ENCODE data around the gene MARS2. TPM values are rescaled to one million over a fixed set of nuclear protein-coding genes. Genes with fewer than 3 reads are reported as not detected.
"Not testable (repeated sequence)": the region's sequence is repeated elsewhere in the genome, so short reads cannot be mapped to it uniquely, and the experiment has no call there.

MARS2 gene
- total RNA-seq, 4 donors from 2014 or later = 9.9 to 14.5 (median 12.3) TPM

DNA sequence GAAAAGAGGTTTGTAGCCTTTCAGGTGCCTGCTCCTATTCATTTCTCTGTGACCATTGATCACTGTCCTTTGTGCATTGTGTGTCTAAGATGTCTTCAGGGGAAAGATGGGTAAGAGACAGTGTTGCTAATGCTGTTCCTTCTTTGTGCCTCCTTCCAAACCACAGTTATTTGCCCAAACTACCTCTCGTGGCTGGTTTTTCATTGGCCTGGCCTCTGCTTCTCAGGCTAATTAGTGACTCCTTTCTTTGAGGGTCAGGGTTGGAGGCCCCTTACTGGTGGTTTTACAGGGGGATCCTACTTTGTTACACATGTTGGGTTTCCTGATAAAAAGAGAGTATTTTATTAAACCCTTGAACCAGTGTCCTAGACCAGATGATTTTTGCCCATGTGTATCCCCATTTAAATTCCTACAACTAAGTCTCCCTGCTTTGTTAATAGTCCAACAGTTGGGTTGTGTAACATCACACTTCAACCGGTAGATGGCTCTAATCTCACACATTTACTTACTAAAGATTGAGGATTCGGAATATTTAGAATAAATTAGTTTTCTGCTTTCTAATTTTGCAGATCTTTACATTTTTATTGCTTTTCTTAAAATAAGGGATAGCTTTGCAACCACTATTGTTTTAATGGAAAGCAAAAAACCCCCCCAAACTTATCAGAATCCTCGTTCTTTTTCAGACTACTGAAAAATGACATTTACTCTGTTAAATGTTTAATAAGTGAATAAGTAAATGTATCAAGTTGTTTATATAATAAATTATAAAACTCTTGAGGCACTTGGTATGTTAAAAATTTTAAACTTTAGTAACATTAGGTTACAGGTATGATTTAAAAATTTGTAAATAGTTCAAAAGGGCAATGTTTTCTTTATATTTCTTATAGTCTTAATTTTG is 2.4 kb downstream of the MARS2 start:
- TF ChIP-seq, protein P1, sequence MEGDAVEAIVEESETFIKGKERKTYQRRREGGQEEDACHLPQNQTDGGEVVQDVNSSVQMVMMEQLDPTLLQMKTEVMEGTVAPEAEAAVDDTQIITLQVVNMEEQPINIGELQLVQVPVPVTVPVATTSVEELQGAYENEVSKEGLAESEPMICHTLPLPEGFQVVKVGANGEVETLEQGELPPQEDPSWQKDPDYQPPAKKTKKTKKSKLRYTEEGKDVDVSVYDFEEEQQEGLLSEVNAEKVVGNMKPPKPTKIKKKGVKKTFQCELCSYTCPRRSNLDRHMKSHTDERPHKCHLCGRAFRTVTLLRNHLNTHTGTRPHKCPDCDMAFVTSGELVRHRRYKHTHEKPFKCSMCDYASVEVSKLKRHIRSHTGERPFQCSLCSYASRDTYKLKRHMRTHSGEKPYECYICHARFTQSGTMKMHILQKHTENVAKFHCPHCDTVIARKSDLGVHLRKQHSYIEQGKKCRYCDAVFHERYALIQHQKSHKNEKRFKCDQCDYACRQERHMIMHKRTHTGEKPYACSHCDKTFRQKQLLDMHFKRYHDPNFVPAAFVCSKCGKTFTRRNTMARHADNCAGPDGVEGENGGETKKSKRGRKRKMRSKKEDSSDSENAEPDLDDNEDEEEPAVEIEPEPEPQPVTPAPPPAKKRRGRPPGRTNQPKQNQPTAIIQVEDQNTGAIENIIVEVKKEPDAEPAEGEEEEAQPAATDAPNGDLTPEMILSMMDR (IDR thresholded peaks at IDR 0.05) = peak; percentile 45 to 75 (median 68)
- no peak for TF ChIP-seq POLR2A (IDR thresholded peaks at IDR 0.05)
- H3K4me1 ChIP-seq = peaks cover 21 to 54% (median 25%) of the 10 kb centered on the region in 3 donors
- no peaks in the 10 kb centered on the region for H3K27me3 ChIP-seq
- peak overlapping the region in 3 of 4 donors; percentile 23 to 94 (median 75) for H3K4me3 ChIP-seq
- H3K36me3 ChIP-seq = peaks cover 0 to 25% (median 0%) of the 10 kb centered on the region in 3 donors
- WGBS, 2 donors = 5 to 8% methylated on average over 4 of the region's 4 CpGs
- intact Hi-C loops (cut with DNase I) = loop anchor here (10.0 kb wide), 1 partner anchor 193 kb away; the partner anchor contains the start of gene MOB4
- H3K9me3 ChIP-seq = no peaks in the 10 kb centered on the region
- DNase-seq = no peak
- peak overlapping the region in 1 of 4 donors; percentile 22 for H3K27ac ChIP-seq

DNA sequence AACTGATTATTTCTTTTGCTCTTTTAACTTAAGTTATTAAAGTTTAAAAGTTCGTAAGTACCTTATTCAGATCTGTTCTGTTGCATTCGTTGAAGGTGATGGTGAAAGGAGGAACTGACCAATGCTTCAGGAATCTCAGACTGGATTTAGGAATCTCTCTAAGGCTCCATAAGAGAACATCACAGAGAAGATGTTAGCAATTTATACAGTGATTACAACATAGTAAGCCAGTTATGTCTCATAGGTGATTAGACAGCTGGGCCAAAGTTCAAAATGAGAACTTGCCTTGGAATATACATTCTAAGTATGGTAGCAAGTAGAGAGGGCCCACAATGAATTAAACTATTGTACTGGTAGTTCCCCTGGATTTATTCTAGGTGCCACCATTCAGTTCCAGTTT is 3.2 kb downstream of the MARS2 start:
- Histone ChIP-seq H3K9me3 (no peaks in the 10 kb centered on the region), H3K27me3 (no peaks in the 10 kb centered on the region), H3K27ac (no peak overlapping the region), H3K4me1 (peaks cover 21 to 54% (median 25%) of the 10 kb centered on the region in 3 donors), H3K36me3 (peaks cover 0 to 25% (median 0%) of the 10 kb centered on the region in 3 donors), H3K4me3 (no peak overlapping the region)
- no peak for DNase-seq
- intact Hi-C loops (cut with DNase I) = loop anchor here (10.0 kb wide), 1 partner anchor 194 kb away; the partner anchor contains the start of gene MOB4
- 36 to 44% methylated on average over 2 of the region's 2 CpGs for WGBS, 2 donors
- TF ChIP-seq, protein P1 (IDR thresholded peaks at IDR 0.05) = no peak
- no peak for TF ChIP-seq POLR2A (IDR thresholded peaks at IDR 0.05)

DNA sequence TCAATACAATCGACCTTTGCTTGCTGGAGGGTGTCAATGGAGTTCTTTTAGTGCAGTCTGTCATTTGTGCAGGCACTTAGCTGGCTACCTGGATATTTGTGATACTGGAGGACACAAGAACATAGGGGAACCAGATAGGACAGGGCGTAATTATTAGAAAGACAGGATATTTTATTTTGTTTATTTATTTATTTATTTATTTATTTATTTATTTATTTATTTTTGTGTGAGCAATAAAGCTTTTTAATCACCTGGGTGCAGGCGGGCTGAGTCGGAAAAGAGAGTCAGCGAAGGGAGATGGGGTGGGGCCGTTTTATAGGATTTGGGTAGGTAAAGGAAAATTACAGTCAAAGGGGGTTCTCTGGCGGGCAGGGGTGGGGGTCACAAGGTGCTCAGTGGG is 4.0 kb downstream of the MARS2 start:
- peaks cover 21 to 54% (median 25%) of the 10 kb centered on the region in 3 donors for H3K4me1 ChIP-seq
- 88 to 89% methylated on average over 7 of the region's 7 CpGs for WGBS, 2 donors
- not testable (repeated sequence) for DNase-seq, H3K9me3 ChIP-seq, H3K4me3 ChIP-seq, H3K27ac ChIP-seq, H3K27me3 ChIP-seq
- peaks cover 0 to 25% (median 0%) of the 10 kb centered on the region in 3 donors for H3K36me3 ChIP-seq
- intact Hi-C loops (cut with DNase I) = loop anchor here (10.0 kb wide), 1 partner anchor 194 kb away; the partner anchor contains the start of gene MOB4

DNA sequence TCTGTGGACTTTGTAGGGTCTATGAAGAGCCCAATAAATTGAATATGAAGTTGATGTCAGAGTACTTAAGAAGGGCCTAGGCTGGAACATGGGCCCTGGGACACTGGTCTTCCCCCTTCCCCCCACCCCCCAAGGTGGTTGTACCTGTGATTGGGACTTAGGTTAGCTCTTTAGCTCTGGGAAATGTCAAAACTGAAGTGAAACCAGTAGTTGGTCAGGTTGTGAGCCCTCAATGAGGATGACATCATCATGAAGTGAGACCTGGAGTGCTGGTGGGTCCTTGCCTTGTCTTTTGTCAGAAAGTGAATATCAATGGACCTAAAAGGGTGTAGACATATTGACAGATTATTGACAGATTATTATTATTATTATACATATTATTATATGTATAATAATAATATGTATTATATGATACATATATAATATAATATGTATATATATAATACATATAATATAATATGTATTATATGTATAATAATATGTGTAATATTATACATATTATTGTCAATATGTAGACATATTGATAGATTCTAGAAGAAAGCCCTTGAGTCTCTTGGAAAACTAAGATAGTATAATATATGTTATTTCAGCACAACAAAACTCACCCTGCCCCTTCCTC is 5.4 kb downstream of the MARS2 start:
- H3K27ac ChIP-seq = no peak overlapping the region
- no peak overlapping the region for H3K4me3 ChIP-seq
- peaks cover 0 to 25% (median 0%) of the 10 kb centered on the region in 3 donors for H3K36me3 ChIP-seq
- DNase-seq = no peak
- H3K4me1 ChIP-seq = peaks cover 21 to 48% (median 25%) of the 10 kb centered on the region in 3 donors
- TF ChIP-seq POLR2A (IDR thresholded peaks at IDR 0.05) = no peak
- TF ChIP-seq, protein P1 (IDR thresholded peaks at IDR 0.05) = no peak
- no peaks in the 10 kb centered on the region for H3K27me3 ChIP-seq
- H3K9me3 ChIP-seq = no peaks in the 10 kb centered on the region
- intact Hi-C loops (cut with DNase I) = loop anchor here (10.0 kb wide), 1 partner anchor 54 kb away; no protein-coding TSS in a partner anchor

DNA sequence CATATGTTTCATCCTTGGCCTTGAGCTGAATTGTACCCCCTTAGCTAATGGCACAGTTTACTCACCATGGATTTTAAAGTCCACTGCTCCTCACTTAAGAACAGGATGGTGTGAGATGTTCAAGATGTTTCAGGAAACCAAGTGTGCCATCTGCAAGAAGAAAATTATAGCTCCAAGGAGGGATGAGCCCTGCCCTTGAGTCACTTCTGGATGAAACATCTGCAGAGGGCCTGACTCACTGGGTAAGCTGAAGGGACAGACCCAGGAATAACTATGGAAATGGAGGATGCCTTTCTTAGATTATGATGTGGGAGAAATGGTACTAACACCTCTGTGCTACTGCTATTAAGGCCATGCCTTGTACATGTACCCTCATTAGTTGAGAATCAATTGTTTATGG is 6.4 kb downstream of the MARS2 start:
- no peaks in the 10 kb centered on the region for H3K9me3 ChIP-seq
- H3K36me3 ChIP-seq = peaks cover 0 to 25% (median 0%) of the 10 kb centered on the region in 3 donors
- peaks cover 16 to 38% (median 17%) of the 10 kb centered on the region in 3 donors for H3K4me1 ChIP-seq
- DNase-seq = no peak
- no peaks in the 10 kb centered on the region for H3K27me3 ChIP-seq
- no peak overlapping the region for H3K4me3 ChIP-seq
- intact Hi-C loops (cut with DNase I) = loop anchor here (10.0 kb wide), 1 partner anchor 53 kb away; no protein-coding TSS in a partner anchor
- TF ChIP-seq, protein P1 (IDR thresholded peaks at IDR 0.05) = no peak
- TF ChIP-seq POLR2A (IDR thresholded peaks at IDR 0.05) = no peak
- no peak overlapping the region for H3K27ac ChIP-seq

Measured in esophagus squamous epithelium (tissue), 5 donors.